KBM-7 (cell line): ENCODE data around the gene BNC2.
A peak's percentile ranks its signal among the peaks of the same experiment; 100 is the strongest.

Experiments
- DNase-seq: peaks from one replicate; pipeline ENCODE4 v3.0.0-alpha.2; 2015
- in situ Hi-C: fragments of 300-500 bp; cut with MboI; formaldehyde crosslinking; loops from 2 replicates; pipeline ENCODE4 v1.14.3; 2020; ENCODE audit warnings: low sequenced_read_pairs, low pct_unique_long_range_greater_than_20kb, mixed read lengths

Gene BNC2

GRCh38 chr9:16824545-16825330, 45.7 kb downstream of the BNC2 start:
- DNase-seq: peak; percentile 1
- in situ Hi-C loops: no loop called here

GRCh38 chr9:16823906-16824305, 46.6 kb downstream of the BNC2 start:
- no peak for DNase-seq
- in situ Hi-C loops: no loop called here

- no peak for DNase-seq
- in situ Hi-C loops: no loop called here
These were observed 49.1 kb downstream of the BNC2 start for GRCh38 chr9:16821344-16821743.

GRCh38 chr9:16817514-16817913, 53.0 kb downstream of the BNC2 start:
- in situ Hi-C loops: no loop called here
- no peak for DNase-seq

GRCh38 chr9:16817002-16817401, 53.5 kb downstream of the BNC2 start:
- no peak for DNase-seq
- in situ Hi-C loops: no loop called here

GRCh38 chr9:16816011-16816410, 54.5 kb downstream of the BNC2 start:
- in situ Hi-C loops: no loop called here
- DNase-seq: no peak

GRCh38 chr9:16815079-16815478, 55.4 kb downstream of the BNC2 start:
- in situ Hi-C loops: no loop called here
- no peak for DNase-seq

- in situ Hi-C loops: no loop called here
These were observed 56.6 kb downstream of the BNC2 start for GRCh38 chr9:16813838-16814237.

GRCh38 chr9:16811987-16812685, 58.3 kb downstream of the BNC2 start:
- no peak for DNase-seq
- in situ Hi-C loops: no loop called here

More at GRCh38 chr9:16813838-16814237, 56.6 kb downstream of the BNC2 start:
- DNase-seq: no peak

- in situ Hi-C loops: no loop called here
- DNase-seq: no peak
These were observed 60.4 kb downstream of the BNC2 start for GRCh38 chr9:16809912-16810610.

GRCh38 chr9:16806674-16807073, 63.8 kb downstream of the BNC2 start:
- in situ Hi-C loops: no loop called here
- DNase-seq: no peak

GRCh38 chr9:16803648-16804047, 66.8 kb downstream of the BNC2 start:
- in situ Hi-C loops: no loop called here
- DNase-seq: no peak

GRCh38 chr9:16801871-16802466, 68.5 kb downstream of the BNC2 start:
- no peak for DNase-seq
- in situ Hi-C loops: no loop called here

GRCh38 chr9:16796304-16796825, 74.1 kb downstream of the BNC2 start:
- DNase-seq: no peak
- in situ Hi-C loops: no loop called here

- in situ Hi-C loops: no loop called here
- DNase-seq: no peak
These were observed 75.4 kb downstream of the BNC2 start for GRCh38 chr9:16794871-16795639.

GRCh38 chr9:16794103-16794502, 76.4 kb downstream of the BNC2 start:
- DNase-seq: no peak
- in situ Hi-C loops: no loop called here

- DNase-seq: no peak
- in situ Hi-C loops: no loop called here
These were observed 82.7 kb downstream of the BNC2 start for GRCh38 chr9:16787724-16788123.

- DNase-seq: no peak
- in situ Hi-C loops: no loop called here
These were observed 86.5 kb downstream of the BNC2 start for GRCh38 chr9:16784002-16784401.

GRCh38 chr9:16782490-16782889, 88.0 kb downstream of the BNC2 start:
- DNase-seq: no peak
- in situ Hi-C loops: no loop called here
